Thymus (tissue), 11 donors: ENCODE results near the gene MFAP4. TPM values are rescaled to one million over a fixed set of nuclear protein-coding genes. Genes with fewer than 3 reads are reported as not detected.

Experiments used
- DNase-seq, 9 donors: peaks; one replicate each; pipeline ENCODE4 v3.0.0-alpha.2; 2013; ENCODE audit warnings: low spot score in 9 of 9, low read depth in 6 of 9, missing footprints in 1 of 9
- H3K27ac ChIP-seq, 2 donors: one replicate each; pipeline ENCODE4 v1.5.1; 2013; ENCODE audit warnings: control low read depth in 1 of 2, low read depth in 1 of 2, low read length in 1 of 2, mild to moderate bottlenecking in 1 of 2, moderate library complexity in 1 of 2
- H3K27me3 ChIP-seq, 2 donors: one replicate each; pipeline ENCODE4 v1.5.1; 2013; ENCODE audit warnings: low read length in 1 of 2; ENCODE audit not compliant: control insufficient read depth in 2 of 2, insufficient read depth in 1 of 2
- H3K36me3 ChIP-seq, 2 donors: one replicate each; pipeline ENCODE4 v1.5.1; 2013; ENCODE audit warnings: low read length in 1 of 2, mild to moderate bottlenecking in 1 of 2, moderate library complexity in 1 of 2; ENCODE audit not compliant: control insufficient read depth in 2 of 2, insufficient read depth in 2 of 2
- H3K4me1 ChIP-seq, 2 donors: one replicate each; pipeline ENCODE4 v1.5.1; 2013; ENCODE audit warnings: low read length in 2 of 2; ENCODE audit not compliant: control insufficient read depth in 2 of 2, insufficient read depth in 2 of 2
- H3K4me3 ChIP-seq, 2 donors: one replicate each; pipeline ENCODE4 v1.5.1; 2013; ENCODE audit warnings: low read length in 2 of 2, control low read depth in 1 of 2, mild to moderate bottlenecking in 1 of 2
- H3K9me3 ChIP-seq, 2 donors: one replicate each; pipeline ENCODE4 v1.5.1; 2013; ENCODE audit warnings: low read length in 1 of 2, mild to moderate bottlenecking in 1 of 2; ENCODE audit not compliant: control insufficient read depth in 2 of 2, insufficient read depth in 1 of 2
- WGBS: extraction: QIAGEN DNeasy Blood & Tissue Kit; methylation state at CpG from one replicate; pipeline ENCODE4 v1.1.7; 2013; 5-methylcytosine and 5-hydroxymethylcytosine counted together
- polyA plus RNA-seq: library from polyadenylated mRNA; stranded (reverse); fragments of 200-250 nt; gene quantifications from one replicate; pipeline ENCODE4 v1.2.3, GENCODE V29; 2013
- total RNA-seq: library from RNA; stranded (reverse); fragments of 120-200 nt; gene quantifications from one replicate; pipeline ENCODE4 v1.2.4, GENCODE V29; 2013
- donor health status: healthy.

Gene MFAP4
- total and polyA plus RNA-seq, 2 donors: 10.2 to 21.4 TPM

DNA sequence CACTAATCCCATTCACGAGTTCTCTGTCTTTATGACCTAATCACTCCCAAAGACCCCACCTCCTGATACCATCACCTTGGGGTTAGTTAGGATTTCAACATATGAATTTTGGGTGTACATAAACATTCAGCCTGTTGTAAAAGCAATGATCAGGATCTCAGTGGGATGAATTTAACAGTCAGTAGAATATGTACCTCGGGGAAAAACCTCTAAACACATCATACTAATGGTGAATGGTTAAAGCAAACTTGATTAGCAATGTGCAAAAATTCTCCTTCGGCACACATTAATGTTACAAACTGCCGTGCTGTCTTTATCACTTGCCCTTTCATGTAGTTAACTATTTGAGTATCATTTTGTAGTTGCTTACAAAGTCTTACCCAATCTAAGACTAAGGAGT, 34.2 kb upstream of the MFAP4 start:
- Histone ChIP-seq H3K4me3 (no peak overlapping the region), H3K27me3 (no peaks in the 10 kb centered on the region), H3K36me3 (no peaks in the 10 kb centered on the region), H3K4me1 (peaks cover 0 to 2% of the 10 kb centered on the region in 2 donors), H3K9me3 (no peaks in the 10 kb centered on the region), H3K27ac (no peak overlapping the region)
- no peak for DNase-seq
- 93% methylated on average over 4 of the region's 4 CpGs for WGBS

DNA sequence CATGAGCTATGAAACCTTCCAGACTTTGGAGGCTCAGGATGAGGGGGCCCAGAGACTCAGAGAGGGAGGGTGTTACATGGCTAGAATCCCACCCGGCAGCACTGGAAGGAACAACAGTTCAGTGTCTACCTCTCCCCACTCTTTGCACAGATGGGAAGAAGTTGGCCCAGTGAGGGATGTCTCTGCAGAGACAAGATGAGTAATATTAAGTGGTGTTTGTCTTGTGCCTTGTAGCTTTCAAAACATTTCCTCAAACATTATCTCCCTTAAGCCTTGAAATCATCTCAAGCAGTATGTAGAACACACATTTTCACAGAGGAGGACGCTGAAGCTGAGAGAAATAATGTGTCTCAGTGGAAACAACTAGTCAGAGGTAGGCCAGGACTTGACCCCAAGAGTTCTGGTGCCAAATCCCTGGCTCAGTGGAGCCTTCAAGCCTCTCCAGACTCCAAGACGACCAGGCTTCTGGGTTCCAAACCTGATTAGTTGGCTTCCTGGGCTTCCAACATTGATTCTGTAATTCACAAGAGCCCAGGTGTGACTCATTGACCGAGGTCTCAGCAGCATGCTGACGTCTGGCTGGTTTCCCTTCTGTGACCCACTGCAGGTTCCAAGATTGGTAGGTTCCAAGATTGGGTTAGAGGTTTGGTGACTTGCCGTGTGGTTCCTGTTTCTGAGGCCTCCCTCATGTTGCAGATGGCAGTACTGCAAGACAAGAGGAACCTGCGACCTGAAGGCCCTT, 31.4 kb upstream of the MFAP4 start:
- 69% methylated on average over 7 of the region's 7 CpGs for WGBS
- H3K36me3 ChIP-seq: no peaks in the 10 kb centered on the region
- H3K9me3 ChIP-seq: no peaks in the 10 kb centered on the region
- H3K27me3 ChIP-seq: no peaks in the 10 kb centered on the region
- no peak overlapping the region for H3K4me3 ChIP-seq
- no peak for DNase-seq
- peaks cover 0 to 2% of the 10 kb centered on the region in 2 donors for H3K4me1 ChIP-seq
- H3K27ac ChIP-seq: no peak overlapping the region

DNA sequence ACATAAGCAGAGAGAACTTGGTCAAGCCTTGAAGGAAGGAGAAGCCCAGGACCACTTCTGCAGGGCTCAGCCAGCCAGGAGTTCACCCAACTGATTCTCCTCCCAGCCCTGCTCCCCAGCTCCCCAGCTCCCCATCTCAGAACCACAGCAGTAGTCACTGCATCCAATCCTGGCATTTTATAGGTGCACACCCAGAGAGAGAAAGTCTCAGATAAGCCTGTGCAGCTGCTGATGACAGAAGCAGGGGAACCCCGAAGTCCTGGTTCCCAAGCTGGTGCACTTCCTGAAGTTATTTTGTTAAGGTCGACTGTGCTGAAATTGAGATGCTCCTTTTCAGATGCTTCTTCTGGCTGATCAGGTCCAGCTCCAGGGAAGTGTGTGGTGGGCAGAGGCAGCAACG, 30.6 kb upstream of the MFAP4 start:
- DNase-seq: no peak
- Histone ChIP-seq H3K27me3 (no peaks in the 10 kb centered on the region), H3K36me3 (no peaks in the 10 kb centered on the region), H3K27ac (no peak overlapping the region), H3K4me1 (peaks cover 0 to 2% of the 10 kb centered on the region in 2 donors), H3K4me3 (no peak overlapping the region), H3K9me3 (no peaks in the 10 kb centered on the region)
- 64% methylated on average over 3 of the region's 3 CpGs for WGBS

DNA sequence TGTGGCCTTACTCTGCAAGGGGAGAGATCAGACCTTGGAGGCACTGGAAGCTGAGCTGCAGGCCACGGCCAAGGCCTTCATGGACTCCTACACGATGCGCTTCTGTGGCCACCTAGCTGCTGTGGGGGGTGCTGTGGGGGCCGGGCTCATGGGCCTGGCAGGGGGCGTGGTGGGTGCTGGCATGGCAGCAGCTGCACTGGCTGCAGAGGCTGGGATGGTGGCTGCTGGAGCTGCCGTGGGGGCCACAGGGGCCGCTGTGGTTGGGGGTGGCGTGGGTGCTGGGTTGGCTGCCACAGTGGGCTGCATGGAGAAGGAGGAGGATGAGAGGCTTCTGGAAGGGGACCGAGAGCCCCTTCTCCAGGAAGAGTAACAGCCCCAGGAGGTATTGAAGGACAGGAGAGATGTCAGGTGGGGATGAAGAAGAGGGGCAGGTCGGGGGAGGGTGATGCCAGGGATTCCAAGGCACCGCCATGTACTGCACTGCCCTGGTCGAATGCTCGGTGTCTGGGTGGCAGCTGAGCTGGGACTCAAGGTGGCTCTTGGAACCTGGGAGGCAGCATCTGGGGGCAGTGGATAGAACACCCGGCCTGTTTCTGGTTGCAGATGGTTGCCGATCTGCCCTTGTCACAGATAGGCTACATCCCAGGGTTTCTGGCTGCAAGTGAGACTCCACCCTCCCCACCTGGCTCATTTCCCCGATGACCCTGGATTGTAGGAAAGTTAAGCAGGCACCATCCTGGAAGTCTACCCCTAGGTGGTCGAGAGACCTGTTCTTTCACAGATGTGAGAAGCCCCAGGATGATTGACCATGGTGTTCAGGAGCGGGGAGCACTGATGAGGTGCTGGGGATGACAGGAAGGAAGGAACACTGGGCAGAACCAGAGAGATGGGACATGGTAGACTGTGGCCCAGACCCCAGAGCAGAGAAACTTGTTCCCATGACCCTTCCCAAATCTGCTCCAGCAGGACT, 29.1 kb upstream of the MFAP4 start:
- no peak for DNase-seq
- H3K9me3 ChIP-seq: no peaks in the 10 kb centered on the region
- WGBS: 94% methylated on average over 18 of the region's 18 CpGs
- no peak overlapping the region for H3K27ac ChIP-seq
- H3K27me3 ChIP-seq: peaks cover 0 to 11% of the 10 kb centered on the region in 2 donors
- H3K4me3 ChIP-seq: no peak overlapping the region
- no peaks in the 10 kb centered on the region for H3K36me3 ChIP-seq
- H3K4me1 ChIP-seq: peaks cover 0 to 2% of the 10 kb centered on the region in 2 donors

DNA sequence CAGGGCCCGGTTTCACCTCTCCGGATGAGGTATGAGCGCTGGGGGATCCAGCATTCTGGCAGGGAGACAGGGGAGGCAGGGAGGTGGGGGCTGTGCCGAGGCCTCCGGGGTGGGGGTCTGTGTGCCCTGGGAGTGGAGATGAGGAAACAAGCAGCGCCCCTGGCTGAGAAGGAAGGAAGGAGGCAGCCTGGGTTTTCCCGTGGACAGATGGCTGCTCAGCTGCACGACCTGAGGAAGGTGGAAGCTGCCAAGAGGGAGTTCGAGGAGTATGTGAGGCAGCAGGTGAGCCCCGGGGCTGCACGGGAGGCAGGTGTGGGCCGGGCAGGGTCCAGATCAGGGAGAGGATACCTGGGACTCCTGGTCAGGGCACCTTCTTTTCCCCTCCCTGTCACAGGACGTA, 28.3 kb upstream of the MFAP4 start:
- Histone ChIP-seq H3K9me3 (no peaks in the 10 kb centered on the region), H3K27ac (no peak overlapping the region), H3K4me3 (no peak overlapping the region), H3K27me3 (peaks cover 0 to 15% of the 10 kb centered on the region in 2 donors), H3K36me3 (no peaks in the 10 kb centered on the region), H3K4me1 (peaks cover 0 to 2% of the 10 kb centered on the region in 2 donors)
- DNase-seq: no peak
- 76% methylated on average over 13 of the region's 13 CpGs for WGBS

DNA sequence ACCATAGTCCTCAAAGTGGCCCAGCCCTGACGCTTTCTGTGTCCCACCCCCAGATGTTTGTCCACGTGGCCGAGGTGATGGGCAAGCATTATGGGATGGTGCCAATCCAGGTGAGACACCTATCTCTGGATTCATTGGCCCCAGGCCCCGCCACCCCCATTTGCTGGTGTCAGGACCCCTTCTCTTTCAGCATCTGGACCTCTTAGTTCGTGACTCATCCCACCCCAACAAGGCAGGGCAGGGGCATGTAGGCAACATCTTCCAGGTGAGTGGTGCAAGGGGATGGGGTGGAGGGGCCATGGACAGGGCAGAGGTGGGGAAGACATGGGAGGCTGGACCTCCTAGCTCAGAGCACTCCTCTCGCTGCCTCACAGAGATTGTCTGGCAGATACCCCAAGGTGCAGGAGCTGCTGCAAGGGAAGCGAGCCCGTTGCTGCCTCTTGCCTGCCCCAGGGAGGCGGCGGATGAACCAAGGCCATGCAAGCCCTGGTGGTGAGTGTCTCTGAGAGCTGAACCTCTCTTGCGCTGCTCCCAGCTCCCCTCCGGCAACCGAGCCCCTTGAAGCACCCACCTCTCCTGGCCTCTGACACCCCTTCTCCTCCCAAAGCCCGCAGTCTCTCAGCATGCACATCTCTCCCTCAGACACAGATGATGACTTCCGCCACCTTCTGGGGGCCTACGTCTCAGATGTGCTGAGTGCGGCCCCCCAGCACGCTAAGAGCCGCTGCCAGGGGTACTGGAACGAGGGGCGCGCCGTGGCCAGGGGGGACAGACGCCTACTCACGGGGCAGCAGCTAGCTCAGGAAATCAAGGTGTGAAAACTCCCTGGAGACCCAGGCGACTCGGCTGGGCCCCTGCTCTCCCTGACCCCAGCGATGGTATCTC, 27.6 kb upstream of the MFAP4 start:
- no peak for DNase-seq
- H3K4me1 ChIP-seq: peaks cover 0 to 6% of the 10 kb centered on the region in 2 donors
- H3K9me3 ChIP-seq: no peaks in the 10 kb centered on the region
- H3K36me3 ChIP-seq: no peaks in the 10 kb centered on the region
- no peak overlapping the region for H3K4me3 ChIP-seq
- 96% methylated on average over 28 of the region's 28 CpGs for WGBS
- H3K27ac ChIP-seq: no peak overlapping the region
- peaks cover 0 to 15% of the 10 kb centered on the region in 2 donors for H3K27me3 ChIP-seq

DNA sequence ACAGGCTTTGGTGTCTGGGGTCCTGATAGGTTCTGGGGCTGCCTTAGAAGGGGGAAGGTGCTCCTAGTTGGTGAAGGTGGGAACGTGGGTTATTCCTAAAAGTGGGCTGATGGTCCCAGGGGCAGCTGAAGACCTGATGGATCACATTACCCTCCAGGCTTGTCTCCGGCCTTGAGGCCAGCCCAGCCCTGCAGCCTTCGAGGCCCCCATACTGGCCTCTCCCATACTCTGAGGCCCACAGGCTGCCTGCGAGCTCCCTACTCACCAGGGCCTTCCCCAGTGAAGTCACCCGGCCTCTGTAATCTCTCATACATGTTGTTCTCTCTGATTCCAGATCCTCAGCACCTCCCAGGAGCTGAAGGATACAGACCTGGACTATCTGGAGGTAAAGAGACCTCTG, 26.8 kb upstream of the MFAP4 start:
- no peak overlapping the region for H3K27ac ChIP-seq
- no peak for DNase-seq
- H3K4me3 ChIP-seq: no peak overlapping the region
- WGBS: 94% methylated on average over 5 of the region's 5 CpGs
- H3K27me3 ChIP-seq: peaks cover 0 to 15% of the 10 kb centered on the region in 2 donors
- no peaks in the 10 kb centered on the region for H3K9me3 ChIP-seq
- H3K4me1 ChIP-seq: peaks cover 0 to 8% of the 10 kb centered on the region in 2 donors
- H3K36me3 ChIP-seq: no peaks in the 10 kb centered on the region

DNA sequence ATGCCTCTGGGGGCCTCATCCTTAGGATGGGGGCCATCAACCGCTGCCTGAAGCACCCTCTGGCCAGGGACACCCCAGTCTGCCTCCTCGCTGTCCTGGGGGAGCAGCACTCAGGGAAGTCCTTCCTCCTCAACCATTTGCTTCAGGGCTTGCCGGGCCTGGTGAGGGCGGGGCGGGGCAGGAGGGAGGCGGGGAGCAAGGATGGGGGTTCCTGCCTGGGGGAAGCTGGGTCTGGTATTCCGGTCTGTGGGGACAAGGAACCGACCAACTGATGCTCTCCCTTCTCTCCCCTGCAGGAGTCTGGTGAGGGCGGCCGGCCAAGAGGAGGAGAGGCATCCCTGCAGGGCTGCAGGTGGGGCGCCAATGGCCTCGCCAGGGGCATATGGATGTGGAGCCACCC, 26.0 kb upstream of the MFAP4 start:
- Histone ChIP-seq H3K9me3 (no peaks in the 10 kb centered on the region), H3K27ac (no peak overlapping the region), H3K27me3 (peaks cover 0 to 15% of the 10 kb centered on the region in 2 donors), H3K4me3 (no peak overlapping the region), H3K4me1 (peaks cover 0 to 5% of the 10 kb centered on the region in 2 donors), H3K36me3 (no peaks in the 10 kb centered on the region)
- 95% methylated on average over 12 of the region's 12 CpGs for WGBS
- DNase-seq: no peak
